Spleen (tissue), 11 donors: Measurements from ENCODE around the gene CIAO2B. TPM values are rescaled to one million over a fixed set of nuclear protein-coding genes. Genes with fewer than 3 reads are reported as not detected.

ENCODE experiments used
- DNase-seq: peaks from one replicate; pipeline ENCODE4 v3.0.0-alpha.2; 2020
- H3K27ac ChIP-seq, 8 donors: fragments of 200-600 bp; sonication (generic) in 7 of 8; 1 replicate in 4 of 8; 2 replicates in 4 of 8; pipeline versions ENCODE4 v1.5.0 to v1.8.0; 2016 to 2021; ENCODE audit warnings: inconsistent platforms in 4 of 8, mild to moderate bottlenecking in 4 of 8, moderate library complexity in 1 of 8
- H3K27me3 ChIP-seq, 7 donors: fragments of 200-600 bp; sonication (generic) in 6 of 7; replicated peaks in 1 of 7; 1 replicate in 4 of 7; 2 replicates in 3 of 7; pipeline versions ENCODE4 v1.5.0 to v1.8.0; 2016 to 2021; ENCODE audit warnings: inconsistent platforms in 3 of 7, mild to moderate bottlenecking in 1 of 7
- H3K36me3 ChIP-seq, 6 donors: fragments of 200-600 bp; sonication (generic) in 5 of 6; 1 replicate in 4 of 6; 2 replicates in 2 of 6; pipeline versions ENCODE4 v1.5.0 to v1.8.0; 2016 to 2021; ENCODE audit warnings: inconsistent platforms in 2 of 6
- H3K4me1 ChIP-seq, 6 donors: fragments of 200-600 bp; sonication (generic) in 5 of 6; 1 replicate in 3 of 6; 2 replicates in 3 of 6; pipeline versions ENCODE4 v1.5.0 to v1.8.0; 2016 to 2021; ENCODE audit warnings: inconsistent platforms in 3 of 6
- H3K4me3 ChIP-seq, 8 donors: fragments of 200-600 bp; sonication (generic) in 7 of 8; 1 replicate in 4 of 8; 2 replicates in 4 of 8; pipeline versions ENCODE4 v1.5.0 to v1.8.0; 2016 to 2021; ENCODE audit warnings: inconsistent platforms in 4 of 8, mild to moderate bottlenecking in 4 of 8, moderate library complexity in 2 of 8
- H3K9me3 ChIP-seq, 8 donors: fragments of 200-600 bp; sonication (generic) in 7 of 8; 1 replicate in 4 of 8; 2 replicates in 4 of 8; pipeline versions ENCODE4 v1.5.0 to v1.8.0; 2016 to 2021; ENCODE audit warnings: inconsistent platforms in 4 of 8
- CTCF ChIP-seq, 11 experiments: fragments of 200-600 bp in 7 of 11; fragments of 450-650 bp in 4 of 11; sonication (generic) in 4 of 11; IDR thresholded peaks in 8 of 11; conservative IDR thresholded peaks in 3 of 11; 1 replicate in 7 of 11; 2 replicates in 4 of 11; pipeline versions ENCODE4 v1.4.0 to v1.8.0; 2016 to 2021; ENCODE audit warnings: antibody characterized with exemption in 11 of 11, inconsistent platforms in 4 of 11, mild to moderate bottlenecking in 1 of 11
- POLR2A ChIP-seq, 3 donors: fragments of 450-650 bp; IDR thresholded peaks; one replicate each; pipeline ENCODE4 v1.5.1; 2017; ENCODE audit warnings: antibody characterized with exemption in 3 of 3, mild to moderate bottlenecking in 1 of 3
- POLR2AphosphoS5 ChIP-seq, 3 donors: sonication (generic); formaldehyde crosslinking; IDR thresholded peaks; one replicate each; pipeline ENCODE4 v1.5.1; 2017; ENCODE audit warnings: antibody characterized with exemption in 3 of 3
- WGBS, 5 donors: extraction: QIAGEN DNeasy Blood & Tissue Kit in 3 of 5; methylation state at CpG; one replicate each; pipeline versions ENCODE4 v1.1.5 to v1.1.7; 2013 to 2018; 5-methylcytosine and 5-hydroxymethylcytosine counted together
- intact Hi-C: fragments of 100-400 bp; cut with DNase I; formaldehyde crosslinking; loops from one replicate; pipeline ENCODE4 v1.15.0; 2023; ENCODE audit warnings: low total_unique reads
- polyA plus RNA-seq, 3 donors: library from polyadenylated mRNA; stranded (reverse); fragments of 200-250 nt; gene quantifications; one replicate each; pipeline ENCODE4 v1.2.1, GENCODE V29; 2013
- total RNA-seq, 7 donors: library from RNA; depleted of rRNA in 3 of 7; stranded (reverse); fragments of >200 nt in 3 of 7; fragmentation: NEBNext Ultra II Directional in 4 of 7; extraction: Animal tissue kit (Norgen Biotek cat#: 25700) in 4 of 7; gene quantifications; one replicate each; pipeline versions ENCODE4 v1.1.0 to v1.2.1, GENCODE V29; 2016 to 2021
- donor health status: healthy with polysubstance abuse.
- donor health status: DM: no; HTN: no; CAD: no; lungs with moderate emphysema.
- donor health status: DM: no; HTN: no; CAD: no.
- donor health status: Bipolar disorder and iron deficiency.
- donor health status: healthy.
- donor health status: DM: no; HTN: no; CAD: no.
- donor health status: DM: yes; HTN: yes; CAD: no.

Gene CIAO2B
- total and polyA plus RNA-seq, 10 donors, result 46.8 to 168 (median 58.1) TPM

GRCh38 chr16:66931665-66932064 lies 2.5 kb downstream of the CIAO2B start:
- Histone ChIP-seq H3K27ac (no peak overlapping the region), H3K36me3 (peaks cover 0 to 34% (median 11%) of the 10 kb centered on the region in 6 donors), H3K4me1 (peaks cover 30 to 55% (median 37%) of the 10 kb centered on the region in 6 donors), H3K9me3 (no peaks in the 10 kb centered on the region), H3K27me3 (peaks cover 0 to 1% (median 0%) of the 10 kb centered on the region in 7 donors), H3K4me3 (no peak overlapping the region)
- WGBS, 5 donors, result 90 to 95% (median 94%) methylated on average over 2 of the region's 2 CpGs
- no peak for DNase-seq
- TF ChIP-seq POLR2A (IDR thresholded peaks at IDR 0.05), result no peak
- intact Hi-C loops, result no loop called here

- H3K9me3 ChIP-seq, result no peaks in the 10 kb centered on the region
- 54 to 100% (median 66%) methylated on average over 1 to 4 of the region's 4 CpGs for WGBS, 5 donors
- peaks cover 0 to 30% (median 11%) of the 10 kb centered on the region in 6 donors for H3K36me3 ChIP-seq
- H3K27ac ChIP-seq, result no peak overlapping the region
- intact Hi-C loops, result no loop called here
- H3K4me3 ChIP-seq, result no peak overlapping the region
- peaks cover 16 to 54% (median 30%) of the 10 kb centered on the region in 6 donors for H3K4me1 ChIP-seq
- TF ChIP-seq POLR2AphosphoS5 (IDR thresholded peaks at IDR 0.05), result peak in 1 of 3 donors; percentile 33
- no peak for TF ChIP-seq POLR2A (IDR thresholded peaks at IDR 0.05)
- DNase-seq, result no peak
- peaks cover 0 to 16% (median 10%) of the 10 kb centered on the region in 7 donors for H3K27me3 ChIP-seq
Observed at GRCh38 chr16:66930189-66930588, 4.0 kb downstream of the CIAO2B start.

DNA sequence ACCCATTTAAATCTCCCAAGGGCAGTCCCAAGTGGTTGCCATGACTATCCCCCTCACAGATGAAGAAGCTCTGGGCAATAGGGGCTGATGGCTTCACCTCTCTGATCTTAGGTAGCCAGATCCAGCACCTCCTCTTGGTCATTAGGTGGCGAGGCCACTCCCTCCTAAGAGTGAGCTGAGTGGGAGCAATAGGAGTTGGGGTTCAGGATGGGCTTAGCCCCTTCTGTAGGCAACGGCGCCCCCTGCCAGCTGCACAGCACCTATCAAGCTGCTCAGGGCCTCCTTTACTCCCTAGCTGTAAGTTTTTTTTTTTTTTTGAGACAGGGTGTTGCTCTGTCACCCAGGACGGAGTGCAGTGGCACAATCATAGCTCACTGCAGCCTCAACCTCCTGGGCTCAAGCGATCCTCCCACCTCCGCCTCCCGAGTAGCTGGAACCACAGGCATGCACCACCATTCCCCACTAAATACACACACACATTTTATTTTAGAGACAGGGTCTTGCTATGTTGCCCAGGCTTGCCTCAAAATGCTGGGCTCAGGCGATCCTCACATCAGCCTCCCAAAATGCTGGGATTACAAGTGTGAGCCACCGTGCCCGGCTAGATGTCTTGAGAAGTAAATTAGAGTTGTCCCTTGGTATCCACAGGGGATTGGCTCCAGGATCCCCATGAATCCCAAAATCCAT lies 5.4 kb downstream of the CIAO2B start:
- Histone ChIP-seq H3K36me3 (peaks cover 0 to 30% (median 11%) of the 10 kb centered on the region in 6 donors), H3K9me3 (no peaks in the 10 kb centered on the region), H3K27ac (no peak overlapping the region), H3K4me1 (peaks cover 19 to 61% (median 36%) of the 10 kb centered on the region in 6 donors), H3K4me3 (no peak overlapping the region), H3K27me3 (peaks cover 0 to 30% (median 23%) of the 10 kb centered on the region in 7 donors)
- intact Hi-C loops, result no loop called here
- TF ChIP-seq CTCF (IDR thresholded peaks at IDR 0.05 in 8 of 11, conservative IDR thresholded peaks at IDR 0.05 in 3 of 11) (peak in 2 of 11 experiments; percentile 9 to 13), POLR2A (IDR thresholded peaks at IDR 0.05) (no peak), POLR2AphosphoS5 (IDR thresholded peaks at IDR 0.05) (no peak)
- 81 to 85% (median 83%) methylated on average over 10 of the region's 10 CpGs for WGBS, 5 donors
- DNase-seq, result no peak

DNA sequence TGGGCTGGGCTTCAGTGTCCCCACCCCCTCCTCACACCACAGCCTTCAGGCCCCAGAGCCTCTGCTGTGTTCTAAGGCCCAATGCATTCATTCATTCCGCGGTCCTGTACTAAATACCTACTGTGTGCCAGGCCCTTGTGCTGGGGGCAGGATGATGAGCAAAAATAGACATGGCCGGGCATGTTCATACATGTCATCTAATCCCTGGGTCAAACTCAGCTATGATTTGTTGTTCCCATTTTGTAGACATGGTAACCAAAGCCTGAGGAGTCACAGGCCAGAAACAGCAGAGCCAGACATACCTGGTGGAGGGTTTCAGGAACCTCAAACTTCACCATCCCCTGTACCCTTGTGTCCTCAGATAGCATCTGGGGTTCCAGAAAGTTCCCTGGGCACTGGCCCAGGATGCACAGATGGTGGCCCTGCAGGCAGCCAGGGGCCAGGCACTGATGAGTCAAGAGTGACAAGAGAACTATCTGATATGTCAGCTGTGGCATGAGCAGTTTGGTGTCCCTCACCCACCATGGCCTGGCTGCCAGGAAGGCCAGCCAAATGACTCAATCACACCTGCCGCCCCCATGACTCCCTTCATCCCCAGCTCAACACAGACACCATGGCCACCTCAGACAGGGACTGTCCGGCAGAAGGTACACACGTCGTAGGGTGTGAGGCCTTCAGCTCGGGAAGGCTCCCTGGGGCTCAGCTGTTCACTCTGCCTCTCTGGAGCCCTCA lies 6.1 kb downstream of the CIAO2B start:
- TF ChIP-seq POLR2A (IDR thresholded peaks at IDR 0.05) (no peak), POLR2AphosphoS5 (IDR thresholded peaks at IDR 0.05) (peak in 1 of 3 donors; percentile 7)
- 87 to 96% (median 93%) methylated on average over 8 of the region's 8 CpGs for WGBS, 5 donors
- Histone ChIP-seq H3K27ac (no peak overlapping the region), H3K4me3 (no peak overlapping the region), H3K27me3 (peaks cover 0 to 37% (median 27%) of the 10 kb centered on the region in 7 donors), H3K4me1 (peaks cover 14 to 54% (median 30%) of the 10 kb centered on the region in 6 donors), H3K36me3 (peaks cover 0 to 30% (median 11%) of the 10 kb centered on the region in 6 donors), H3K9me3 (no peaks in the 10 kb centered on the region)
- no peak for DNase-seq
- intact Hi-C loops, result no loop called here

- Histone ChIP-seq H3K27ac (peak overlapping the region in 1 of 8 donors; percentile 11), H3K9me3 (no peaks in the 10 kb centered on the region), H3K36me3 (peaks cover 0 to 21% (median 5%) of the 10 kb centered on the region in 6 donors), H3K27me3 (peaks cover 0 to 48% (median 27%) of the 10 kb centered on the region in 7 donors), H3K4me3 (no peak overlapping the region), H3K4me1 (peaks cover 5 to 43% (median 19%) of the 10 kb centered on the region in 6 donors)
- intact Hi-C loops, result no loop called here
- DNase-seq, result no peak
- 26 to 65% (median 45%) methylated on average over 3 of the region's 3 CpGs for WGBS, 5 donors
- TF ChIP-seq POLR2AphosphoS5 (IDR thresholded peaks at IDR 0.05) (no peak), POLR2A (IDR thresholded peaks at IDR 0.05) (no peak), CTCF (IDR thresholded peaks at IDR 0.05 in 8 of 11, conservative IDR thresholded peaks at IDR 0.05 in 3 of 11) (no peak)
Observed at GRCh38 chr16:66926961-66927436, 7.2 kb downstream of the CIAO2B start.
